Progenitor cell of endocrine pancreas (in vitro differentiated cells): Measurements from ENCODE around the gene POT1. TPM values are rescaled to one million over a fixed set of nuclear protein-coding genes. Genes with fewer than 3 reads are reported as not detected.

Experiments
- DNase-seq: peaks from one replicate; pipeline ENCODE4 v3.0.0; 2021; ENCODE audit warnings: low spot score; ENCODE audit not compliant: unreplicated experiment
- H3K27ac Mint-ChIP-seq: 2 replicates; pipeline ENCODE4 v1.8.0; 2021; ENCODE audit warnings: mild to moderate bottlenecking, moderate library complexity, mixed read lengths
- H3K27me3 Mint-ChIP-seq: 2 replicates; pipeline ENCODE4 v1.8.0; 2021; ENCODE audit warnings: mixed read lengths
- H3K36me3 Mint-ChIP-seq: 2 replicates; pipeline ENCODE4 v1.8.0; 2022; ENCODE audit warnings: mixed read lengths; ENCODE audit not compliant: insufficient read depth
- H3K4me1 Mint-ChIP-seq: 2 replicates; pipeline ENCODE4 v1.8.0; 2021; ENCODE audit warnings: low read depth, mixed read lengths
- H3K4me3 Mint-ChIP-seq: 2 replicates; pipeline ENCODE4 v1.8.0; 2021; ENCODE audit warnings: low read depth, mild to moderate bottlenecking, moderate library complexity, mixed read lengths
- H3K9me3 Mint-ChIP-seq: 2 replicates; pipeline ENCODE4 v1.8.0; 2021; ENCODE audit warnings: low read depth, mixed read lengths
- CTCF ChIP-seq: fragments of 200-600 bp; sonication (generic); IDR thresholded peaks from one replicate; pipeline ENCODE4 v1.5.0; 2021; ENCODE audit warnings: antibody characterized with exemption, mild to moderate bottlenecking; ENCODE audit not compliant: unreplicated experiment
- total RNA-seq: library from RNA; stranded (reverse); gene quantifications from 2 replicates; pipeline ENCODE4 v1.2.1, GENCODE V29; 2021

The POT1 gene
- total RNA-seq, 1 donor from 2014 or later: 25.9 TPM

DNA sequence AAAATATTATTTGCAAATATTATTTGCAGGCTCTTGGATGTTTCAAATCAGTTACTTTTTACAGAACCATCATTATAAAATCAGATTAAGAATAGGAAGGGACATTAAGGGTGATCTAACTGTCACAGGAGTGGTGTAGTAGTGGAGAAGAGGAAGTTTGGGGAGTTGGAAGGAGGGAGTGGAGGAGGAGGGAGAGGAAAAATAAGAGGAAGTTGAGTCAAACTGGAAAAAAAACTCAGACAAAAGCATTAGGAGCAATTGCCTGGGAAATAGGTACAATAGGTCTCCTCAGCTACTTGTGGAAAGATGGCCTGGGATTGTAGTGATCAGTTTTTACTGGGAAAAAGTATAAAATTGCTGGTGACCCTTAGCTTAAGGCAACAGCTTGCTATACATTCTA lies 86.3 kb downstream of the POT1 start:
- TF ChIP-seq CTCF: no peak
- Mint-ChIP-seq H3K4me3 (no peak overlapping the region), H3K9me3 (no peaks in the 10 kb centered on the region), H3K4me1 (peaks cover 6% of the 10 kb centered on the region), H3K36me3 (peaks cover 8% of the 10 kb centered on the region), H3K27ac (peak overlapping the region; percentile 83), H3K27me3 (no peaks in the 10 kb centered on the region)
- DNase-seq: no peak

GRCh38 chr7:124840435-124840834 lies 89.2 kb downstream of the POT1 start:
- Mint-ChIP-seq H3K36me3 (peaks cover 5% of the 10 kb centered on the region), H3K4me3 (no peak overlapping the region), H3K27ac (no peak overlapping the region), H3K9me3 (no peaks in the 10 kb centered on the region), H3K27me3 (no peaks in the 10 kb centered on the region), H3K4me1 (peaks cover 6% of the 10 kb centered on the region)
- no peak for DNase-seq
- TF ChIP-seq CTCF: peak; percentile 38

DNA sequence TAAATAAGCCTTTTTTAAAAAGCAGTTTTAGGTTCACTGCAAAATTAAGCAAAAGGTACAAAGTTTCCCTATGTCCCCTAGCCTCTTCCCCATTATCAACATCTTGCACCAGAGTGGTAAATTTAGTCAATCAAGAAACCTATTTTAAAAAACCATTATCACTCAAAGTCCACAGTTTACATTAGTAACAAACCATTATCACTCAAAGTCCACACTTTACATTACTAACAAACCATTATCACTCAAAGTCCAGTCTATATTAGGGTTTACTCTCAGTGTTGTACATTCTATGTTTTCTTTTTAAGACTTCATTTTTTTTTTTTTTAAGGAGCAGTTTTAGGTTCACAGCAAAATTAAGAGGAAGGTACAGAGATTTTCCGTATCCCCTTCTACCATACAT lies 89.9 kb downstream of the POT1 start:
- Mint-ChIP-seq H3K4me3 (no peak overlapping the region), H3K27me3 (no peaks in the 10 kb centered on the region), H3K27ac (no peak overlapping the region), H3K36me3 (peaks cover 7% of the 10 kb centered on the region), H3K9me3 (no peaks in the 10 kb centered on the region), H3K4me1 (peaks cover 6% of the 10 kb centered on the region)
- DNase-seq: no peak
- TF ChIP-seq CTCF: no peak

- Mint-ChIP-seq H3K4me1 (peaks cover 6% of the 10 kb centered on the region), H3K27me3 (no peaks in the 10 kb centered on the region), H3K36me3 (peaks cover 9% of the 10 kb centered on the region), H3K4me3 (no peak overlapping the region), H3K27ac (no peak overlapping the region), H3K9me3 (no peaks in the 10 kb centered on the region)
- no peak for DNase-seq
- no peak for TF ChIP-seq CTCF
Measured at GRCh38 chr7:124836173-124836572, 93.5 kb downstream of the POT1 start.

GRCh38 chr7:124818807-124819206 lies 110.8 kb downstream of the POT1 start:
- H3K27ac Mint-ChIP-seq: no peak overlapping the region
- no peak for DNase-seq
- H3K27me3 Mint-ChIP-seq: no peaks in the 10 kb centered on the region
- TF ChIP-seq CTCF: no peak
- no peak overlapping the region for H3K4me3 Mint-ChIP-seq
- H3K36me3 Mint-ChIP-seq: peaks cover 2% of the 10 kb centered on the region
- H3K9me3 Mint-ChIP-seq: peaks cover 8% of the 10 kb centered on the region
- H3K4me1 Mint-ChIP-seq: peaks cover 8% of the 10 kb centered on the region
